NCI-H460 (cell line): Measurements from ENCODE around the gene CYP2A6. TPM values are rescaled to one million over a fixed set of nuclear protein-coding genes. Genes with fewer than 3 reads are reported as not detected.
"Not testable (repeated sequence)": the region's sequence is repeated elsewhere in the genome, so short reads cannot be mapped to it uniquely, and the experiment has no call there.

Source experiments
- DNase-seq: peaks from one replicate; pipeline ENCODE4 v3.0.0-alpha.2; 2016; ENCODE audit warnings: low read depth; ENCODE audit errors: extremely low read depth
- polyA plus RNA-seq: library from polyadenylated mRNA; depleted of rRNA; stranded (reverse); fragments of >200 nt; gene quantifications from 2 replicates; pipeline ENCODE4 v1.2.3, GENCODE V29; 2014; cell fraction: nucleus; rRNA removed
- total RNA-seq: library from RNA; depleted of rRNA; stranded (reverse); fragments of >200 nt; shearing (Covaris generic); gene quantifications from 2 replicates; pipeline ENCODE4 v1.2.3, GENCODE V29; 2014; rRNA removed

CYP2A6 gene
- not detected in 2 replicates for total RNA-seq
- polyA plus RNA-seq: not detected in 2 replicates

GRCh38 chr19:40850277-40850676 lies at the start of gene CYP2A6:
TSS of gene CYP2A6 (minus strand) at chr19:40850447. CDS start at chr19:40850426, 21 bp downstream.
- not testable (repeated sequence) for DNase-seq

- DNase-seq: not testable (repeated sequence)
Observed at GRCh38 chr19:40899964-40900363, 49.7 kb upstream of the CYP2A6 start.

GRCh38 chr19:40896843-40897789 lies 46.9 kb upstream of the CYP2A6 start:
- DNase-seq: peak; percentile 16

- no peak for DNase-seq
Observed at GRCh38 chr19:40896418-40896796, 46.2 kb upstream of the CYP2A6 start.

GRCh38 chr19:40893112-40893511 lies 42.9 kb upstream of the CYP2A6 start:
- no peak for DNase-seq

- DNase-seq: no peak
Observed at GRCh38 chr19:40889366-40889765, 39.1 kb upstream of the CYP2A6 start.

- no peak for DNase-seq
Observed at GRCh38 chr19:40888191-40888590, 37.9 kb upstream of the CYP2A6 start.

- not testable (repeated sequence) for DNase-seq
Observed at GRCh38 chr19:40884187-40884931, 34.1 kb upstream of the CYP2A6 start.

GRCh38 chr19:40882062-40882461 lies 31.8 kb upstream of the CYP2A6 start, which contains the start of gene CYP2A7:
TSS of gene CYP2A7 (minus strand) at chr19:40882231. CDS start at chr19:40882210, 21 bp downstream.
- not testable (repeated sequence) for DNase-seq

- DNase-seq: not testable (repeated sequence)
Observed at GRCh38 chr19:40879349-40879748, 29.1 kb upstream of the CYP2A6 start.

GRCh38 chr19:40875526-40875951 lies 25.3 kb upstream of the CYP2A6 start:
- not testable (repeated sequence) for DNase-seq

- not testable (repeated sequence) for DNase-seq
Observed at GRCh38 chr19:40874874-40875273, 24.6 kb upstream of the CYP2A6 start.

GRCh38 chr19:40873873-40874272 lies 23.6 kb upstream of the CYP2A6 start:
- not testable (repeated sequence) for DNase-seq

- no peak for DNase-seq
Observed at GRCh38 chr19:40872209-40872608, 22.0 kb upstream of the CYP2A6 start.

- DNase-seq: no peak
Observed at GRCh38 chr19:40867701-40868100, 17.5 kb upstream of the CYP2A6 start.

- not testable (repeated sequence) for DNase-seq
Observed at GRCh38 chr19:40864739-40865496, 14.7 kb upstream of the CYP2A6 start.

- no peak for DNase-seq
Observed at GRCh38 chr19:40862785-40863184, 12.5 kb upstream of the CYP2A6 start.

- DNase-seq: no peak
Observed at GRCh38 chr19:40862333-40862732, 12.1 kb upstream of the CYP2A6 start.

- DNase-seq: no peak
Observed at GRCh38 chr19:40858109-40858508, 7.9 kb upstream of the CYP2A6 start.

GRCh38 chr19:40852467-40853152 lies 2.4 kb upstream of the CYP2A6 start:
- not testable (repeated sequence) for DNase-seq
